TTC549 (cell line): Measurements from ENCODE around the gene CDK9.
"Not testable (repeated sequence)": the region's sequence is repeated elsewhere in the genome, so short reads cannot be mapped to it uniquely, and the experiment has no call there.

Source experiments
- FAIRE-seq: peaks from 2 replicates; lab custom pipeline; 2012; peaks lifted over from hg19 to GRCh38; lab: Jason Lieb, UNC

Gene CDK9

DNA sequence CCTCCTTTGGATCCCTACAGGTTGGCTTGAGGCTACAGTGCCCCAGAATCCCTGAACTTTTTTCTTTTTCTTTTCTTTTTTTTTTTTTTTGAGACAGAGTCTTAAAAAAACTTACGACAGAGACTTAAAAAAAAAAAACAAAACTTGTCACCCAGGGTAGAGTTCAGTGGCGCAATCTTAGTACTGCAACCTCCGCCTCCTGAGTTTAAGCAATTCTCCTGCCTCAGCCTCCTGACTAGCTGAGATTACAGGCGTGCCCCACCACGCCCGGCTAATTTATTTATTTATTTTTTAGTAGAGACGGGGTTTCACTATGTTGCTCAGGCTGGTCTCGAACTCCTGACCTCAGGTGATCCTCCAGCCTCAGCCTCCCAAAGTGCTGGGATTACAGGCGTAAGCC is 4.9 kb upstream of the CDK9 start:
- not testable (repeated sequence) for FAIRE-seq

DNA sequence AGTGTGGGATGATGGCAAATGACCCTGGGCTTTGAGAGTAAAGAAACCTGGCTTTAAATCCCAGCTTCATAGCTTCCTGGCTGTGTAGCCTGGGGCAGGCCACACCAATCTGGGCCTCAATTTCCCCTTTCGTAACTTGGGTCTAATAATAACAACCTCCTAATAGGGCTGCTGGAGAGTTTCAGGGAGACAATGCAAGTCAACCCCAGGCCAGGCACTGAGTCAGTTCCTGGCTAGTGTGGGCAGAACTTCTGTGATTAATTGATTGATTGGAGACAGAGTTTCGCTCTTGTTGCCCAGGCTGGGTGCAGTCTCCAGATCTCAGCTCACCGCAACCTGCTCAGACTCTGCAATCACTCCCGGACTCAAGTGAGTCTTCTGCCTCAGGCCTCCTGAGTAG is 4.0 kb upstream of the CDK9 start:
- no peak for FAIRE-seq

GRCh38 chr9:127783111-127784008 is 2.5 kb upstream of the CDK9 start:
- FAIRE-seq = no peak

DNA sequence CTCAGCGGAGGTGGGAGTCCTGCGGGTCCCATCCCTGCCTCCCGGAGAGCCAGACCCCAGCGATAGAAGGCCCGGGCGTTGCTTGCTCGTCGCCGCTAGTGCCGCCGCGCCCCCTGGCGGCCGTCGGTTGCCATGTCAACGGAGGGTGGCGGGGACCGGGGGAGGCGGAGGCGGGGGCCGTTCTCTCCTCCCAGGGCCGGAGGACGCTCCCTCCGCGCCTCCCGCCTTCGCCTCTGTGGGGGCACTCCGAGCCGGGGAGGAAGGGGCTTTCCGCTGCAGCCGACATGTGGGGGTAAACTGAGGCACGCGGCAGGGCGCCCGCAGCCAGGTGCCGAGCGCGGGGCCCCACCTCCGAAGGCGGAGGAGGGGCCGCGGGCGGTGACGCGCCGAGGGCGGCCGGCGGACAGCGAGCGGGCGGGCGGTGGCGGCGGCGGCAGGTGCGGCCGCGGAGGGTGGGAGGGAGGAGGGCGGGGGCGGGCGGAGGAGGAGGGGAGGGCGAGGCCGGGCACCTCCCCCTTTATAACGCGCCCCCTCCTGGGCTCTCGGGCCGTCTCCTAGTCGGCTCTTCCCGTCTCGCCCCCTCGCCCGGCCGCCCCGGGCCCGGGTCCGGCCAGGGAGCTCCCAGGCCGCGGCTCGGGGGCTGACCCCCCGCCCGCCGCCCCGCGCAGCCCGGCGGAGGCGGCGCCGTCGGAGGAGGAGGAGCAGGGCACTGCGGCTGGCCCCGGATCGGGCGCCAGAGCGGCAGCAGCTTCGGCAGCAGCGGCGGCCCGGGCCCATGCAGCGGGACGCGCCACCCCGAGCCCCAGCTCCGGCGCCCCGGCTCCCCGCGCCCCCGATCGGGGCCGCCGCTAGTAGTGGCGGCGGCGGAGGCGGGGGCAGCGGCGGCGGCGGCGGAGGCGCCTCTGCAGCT is 556 bp upstream of the CDK9 start:
- FAIRE-seq = no peak

DNA sequence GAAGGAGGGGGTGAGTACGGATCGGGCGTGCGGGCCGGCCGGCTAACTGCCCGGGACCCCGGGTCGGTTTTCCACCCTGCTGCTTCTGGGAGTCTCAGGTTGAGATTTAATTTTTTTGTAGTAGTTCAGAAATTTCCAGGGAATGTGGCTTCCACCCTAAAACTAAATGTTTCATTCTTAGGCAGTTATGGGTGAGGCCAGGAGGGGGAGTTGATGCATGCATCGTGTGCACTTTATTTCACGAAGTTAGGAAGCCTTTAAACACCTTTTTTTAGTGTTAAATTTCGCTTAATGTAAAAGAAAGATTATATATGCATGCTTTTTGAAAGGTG is 905 bp downstream of the CDK9 start:
- FAIRE-seq = no peak

GRCh38 chr9:127788337-127789011 is 2.6 kb downstream of the CDK9 start:
- no peak for FAIRE-seq

DNA sequence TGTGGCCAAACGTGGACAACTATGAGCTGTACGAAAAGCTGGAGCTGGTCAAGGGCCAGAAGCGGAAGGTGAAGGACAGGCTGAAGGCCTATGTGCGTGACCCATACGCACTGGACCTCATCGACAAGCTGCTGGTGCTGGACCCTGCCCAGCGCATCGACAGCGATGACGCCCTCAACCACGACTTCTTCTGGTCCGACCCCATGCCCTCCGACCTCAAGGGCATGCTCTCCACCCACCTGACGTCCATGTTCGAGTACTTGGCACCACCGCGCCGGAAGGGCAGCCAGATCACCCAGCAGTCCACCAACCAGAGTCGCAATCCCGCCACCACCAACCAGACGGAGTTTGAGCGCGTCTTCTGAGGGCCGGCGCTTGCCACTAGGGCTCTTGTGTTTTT is 3.3 kb downstream of the CDK9 start:
- FAIRE-seq = no peak

- FAIRE-seq = no peak
These were observed 4.4 kb downstream of the CDK9 start for GRCh38 chr9:127790094-127790855.

- FAIRE-seq = no peak
These were observed 5.3 kb downstream of the CDK9 start for GRCh38 chr9:127791085-127791484.

DNA sequence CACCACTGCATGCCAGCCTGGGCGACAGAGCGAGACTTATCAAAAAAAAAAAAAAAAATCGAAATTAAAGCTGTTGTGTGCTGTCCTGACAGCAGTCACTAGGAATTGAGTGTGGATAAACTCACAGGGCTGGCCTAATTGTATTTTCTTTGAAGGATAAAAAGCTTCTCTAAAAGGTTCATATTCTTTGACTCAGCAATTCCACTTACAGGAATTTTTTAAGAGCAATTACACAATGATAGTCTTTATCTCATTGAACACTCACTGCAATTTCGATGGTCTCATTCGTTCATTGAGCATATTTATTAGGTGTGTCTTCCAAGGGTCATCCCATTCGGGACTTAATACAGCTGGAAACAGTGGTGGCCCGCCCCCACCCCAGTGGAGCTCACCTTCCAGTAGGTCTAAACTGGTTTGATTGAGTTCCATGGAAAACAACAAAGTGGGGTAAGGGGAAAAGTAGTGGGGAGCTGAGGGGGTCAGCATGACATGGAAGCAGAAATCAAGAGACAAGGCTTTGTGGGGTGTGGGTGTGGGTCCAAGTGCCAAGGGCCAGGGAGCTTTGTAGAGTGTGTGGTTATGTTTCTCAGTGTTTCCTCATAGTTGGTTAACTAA is 6.7 kb downstream of the CDK9 start:
- FAIRE-seq = no peak

- no peak for FAIRE-seq
These were observed 7.4 kb downstream of the CDK9 start for GRCh38 chr9:127793093-127793708.

GRCh38 chr9:127794001-127794791 is 8.4 kb downstream of the CDK9 start:
- FAIRE-seq = no peak

GRCh38 chr9:127796225-127796813 is 10.5 kb downstream of the CDK9 start:
- no peak for FAIRE-seq

GRCh38 chr9:127796852-127797370 is 11.1 kb downstream of the CDK9 start:
- no peak for FAIRE-seq

DNA sequence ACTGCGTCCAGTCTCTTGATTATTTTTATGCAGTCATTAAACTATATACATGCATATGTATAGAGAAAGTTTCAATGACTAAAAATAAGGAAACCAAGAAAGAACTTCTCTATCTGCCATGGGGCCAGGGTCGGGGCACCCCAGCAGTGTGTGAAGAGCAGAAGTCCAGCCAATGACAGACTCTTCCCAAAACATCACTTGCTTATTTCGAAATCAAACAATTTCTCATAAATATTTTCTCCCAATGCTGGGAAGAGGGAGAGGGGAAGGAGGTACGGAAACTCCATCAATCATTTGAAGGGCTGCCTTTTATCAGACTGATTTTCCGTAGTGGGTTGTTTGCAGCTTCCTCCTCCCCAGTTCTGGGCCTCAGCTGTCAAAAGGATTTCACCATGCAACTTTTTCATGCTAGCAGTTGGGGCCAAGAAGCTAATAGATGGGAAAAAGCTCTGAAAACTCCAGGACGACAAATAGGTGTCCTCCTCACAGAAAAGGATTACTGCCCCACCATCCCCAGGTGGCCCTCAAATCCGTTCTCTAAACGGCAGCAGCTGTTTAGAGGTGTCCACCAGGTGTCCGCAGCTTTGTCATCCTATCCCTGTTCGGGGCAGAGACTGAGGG is 16.2 kb downstream of the CDK9 start:
- FAIRE-seq = no peak

DNA sequence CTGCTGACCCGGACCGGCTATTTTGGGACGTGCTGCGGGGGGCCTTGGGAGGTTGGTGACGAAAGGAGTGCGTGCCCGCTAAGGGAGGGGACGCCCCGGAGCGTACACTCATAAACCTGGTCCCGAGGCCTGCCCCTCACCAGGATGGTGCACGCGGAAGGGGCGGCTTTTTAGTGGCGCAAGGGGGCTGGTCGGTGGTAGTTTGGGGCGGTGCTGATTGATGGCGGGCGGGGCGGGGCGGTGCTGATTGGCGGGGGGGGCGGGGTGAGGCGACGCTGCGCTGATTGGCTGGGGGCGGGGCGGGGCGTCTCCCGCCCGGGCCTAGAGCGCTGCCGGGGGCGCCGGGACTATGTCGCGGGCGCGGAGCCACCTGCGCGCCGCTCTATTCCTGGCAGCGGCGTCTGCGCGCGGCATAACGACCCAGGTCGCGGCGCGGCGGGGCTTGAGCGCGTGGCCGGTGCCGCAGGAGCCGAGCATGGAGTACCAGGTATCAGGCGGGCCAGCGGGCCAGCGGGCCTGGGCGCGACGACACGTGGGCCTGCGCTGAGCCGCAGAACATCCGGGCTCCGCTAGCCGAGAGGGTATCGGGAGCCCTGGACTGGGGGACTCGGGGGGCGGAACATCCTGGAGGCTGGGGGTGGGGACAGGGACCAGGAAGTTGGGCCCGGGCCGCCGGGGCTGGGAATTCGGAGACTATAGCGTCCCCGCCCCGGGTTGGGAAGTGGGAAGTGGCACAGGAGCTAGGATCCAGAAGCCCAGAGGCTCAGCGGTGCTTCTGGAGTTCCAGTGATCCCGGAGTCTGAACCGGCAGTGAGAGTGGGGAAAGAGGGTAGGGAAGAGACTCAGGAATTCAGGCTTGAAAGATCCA is 17.0 kb downstream of the CDK9 start, which contains the start of gene FPGS:
Gene FPGS (plus strand): TSS at position 307 of the 868 bp plus-strand sequence. CDS start 43 bp downstream, at position 350.
- FAIRE-seq = no peak

DNA sequence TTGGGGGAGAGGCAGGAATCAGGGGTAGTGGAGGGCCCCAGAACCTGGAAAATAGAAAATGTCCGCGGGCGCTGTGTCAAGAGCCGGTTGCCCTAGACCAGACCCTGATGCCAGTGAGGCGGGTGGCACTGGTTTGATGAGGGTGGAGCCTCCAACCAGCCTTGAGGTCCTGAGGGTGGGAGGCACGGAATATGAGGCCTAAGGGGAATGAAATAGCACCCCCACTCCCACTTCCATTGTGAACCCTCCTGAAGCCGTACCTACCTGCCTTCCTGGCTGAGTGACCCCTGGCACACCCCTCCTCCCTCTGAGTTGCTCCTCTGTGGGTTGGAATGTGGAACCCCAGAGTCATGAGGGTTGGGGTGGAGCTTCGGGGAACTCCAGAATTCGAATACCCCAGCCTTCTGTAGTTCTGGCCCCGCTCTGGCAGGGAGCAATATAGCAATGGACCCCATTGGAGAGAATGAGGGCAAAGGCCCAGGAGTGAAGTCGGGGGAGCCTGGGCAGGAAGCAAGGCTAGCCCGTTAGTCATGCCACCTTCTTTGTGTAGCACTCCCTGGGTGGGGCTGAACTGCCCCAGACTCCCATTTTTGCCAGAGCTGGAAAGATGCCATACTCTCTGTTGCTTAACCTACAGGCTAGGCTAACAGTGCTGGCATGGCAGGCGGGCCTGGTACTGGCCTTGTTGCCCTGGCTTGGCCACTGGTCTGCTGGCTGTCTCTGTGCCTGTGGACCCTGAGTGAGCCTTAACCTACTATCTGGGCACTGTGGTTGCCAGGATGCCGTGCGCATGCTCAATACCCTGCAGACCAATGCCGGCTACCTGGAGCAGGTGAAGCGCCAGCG is 17.9 kb downstream of the CDK9 start:
- FAIRE-seq = no peak
